SK-N-DZ (cell line): Measurements from ENCODE around the gene DUSP12. TPM values are rescaled to one million over a fixed set of nuclear protein-coding genes. Genes with fewer than 3 reads are reported as not detected.
"Not testable (repeated sequence)": the region's sequence is repeated elsewhere in the genome, so short reads cannot be mapped to it uniquely, and the experiment has no call there.

Experiments
- DNase-seq: peaks from one replicate; pipeline ENCODE4 v3.0.0-alpha.2; 2015; ENCODE audit warnings: low spot score
- polyA plus RNA-seq, 2 experiments: library from polyadenylated mRNA; depleted of rRNA; stranded (reverse); fragments of >200 nt; gene quantifications; 2 replicates each; pipeline ENCODE4 v1.2.3, GENCODE V29; 2014

Gene DUSP12
- 157 and 158 TPM in 2 replicates for polyA plus RNA-seq (2014; cell fraction: cytosol; rRNA removed)
- polyA plus RNA-seq (2014; cell fraction: nucleus; rRNA removed), result 99.8 and 159 TPM in 2 replicates

DNA sequence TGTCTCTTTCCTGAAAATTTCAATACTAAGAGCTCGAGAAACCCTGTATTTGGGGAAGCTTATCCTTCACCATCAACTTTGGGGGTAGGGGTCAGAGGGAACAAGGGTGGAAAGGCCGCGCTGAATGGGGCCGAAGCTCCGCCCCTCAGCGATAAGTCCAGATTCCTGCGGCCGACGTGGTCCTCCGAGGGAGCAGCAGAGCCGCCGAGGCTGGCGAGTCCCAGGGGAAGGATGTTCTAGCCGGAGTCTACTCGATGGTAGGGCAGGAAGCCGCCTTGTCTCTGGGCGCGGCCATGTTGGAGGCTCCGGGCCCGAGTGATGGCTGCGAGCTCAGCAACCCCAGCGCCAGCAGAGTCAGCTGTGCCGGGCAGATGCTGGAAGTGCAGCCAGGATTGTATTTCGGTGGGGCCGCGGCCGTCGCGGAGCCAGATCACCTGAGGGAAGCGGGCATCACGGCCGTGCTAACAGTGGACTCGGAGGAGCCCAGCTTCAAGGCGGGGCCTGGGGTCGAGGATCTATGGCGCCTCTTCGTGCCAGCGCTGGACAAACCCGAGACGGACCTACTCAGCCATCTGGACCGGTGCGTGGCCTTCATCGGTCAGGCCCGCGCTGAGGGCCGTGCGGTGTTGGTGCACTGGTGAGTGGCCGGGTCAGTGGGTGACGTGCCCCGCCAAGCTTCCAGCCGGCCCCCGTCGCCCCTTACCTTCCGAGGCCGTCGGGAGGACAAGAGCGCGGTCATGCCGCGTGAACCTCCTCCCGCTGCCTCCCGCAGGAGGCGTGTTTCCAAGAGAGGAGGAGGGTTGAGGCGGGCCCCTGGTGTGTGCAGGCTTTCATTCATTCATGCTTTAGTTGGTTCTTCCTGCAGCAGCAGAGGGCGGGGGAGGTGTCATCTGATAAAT is at the start of gene DUSP12:
TSS of gene DUSP12 (plus strand) at position 278 of the 899 bp plus-strand sequence. CDS start at position 294, 16 bp downstream.
- DNase-seq, result peak; percentile 98

DNA sequence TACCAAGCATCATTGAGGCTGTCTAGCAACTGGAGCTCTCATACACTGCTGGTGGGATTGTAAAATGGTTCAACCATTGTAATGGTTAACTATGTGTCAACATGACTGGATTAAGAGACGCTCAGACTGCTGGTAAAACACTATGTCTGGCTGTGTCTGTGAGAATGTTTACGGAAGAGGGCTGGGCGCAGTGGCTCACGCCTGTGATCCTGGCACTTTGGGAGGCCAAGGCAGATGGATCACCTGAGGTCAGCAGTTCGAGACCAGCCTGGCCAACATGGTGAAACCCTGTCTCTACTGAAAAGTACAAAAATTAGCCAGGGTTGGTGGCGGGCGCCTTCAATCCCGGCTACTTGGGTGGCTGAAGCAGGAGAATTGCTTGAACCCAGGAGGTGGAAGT is 47.3 kb upstream of the DUSP12 start:
- no peak for DNase-seq

DNA sequence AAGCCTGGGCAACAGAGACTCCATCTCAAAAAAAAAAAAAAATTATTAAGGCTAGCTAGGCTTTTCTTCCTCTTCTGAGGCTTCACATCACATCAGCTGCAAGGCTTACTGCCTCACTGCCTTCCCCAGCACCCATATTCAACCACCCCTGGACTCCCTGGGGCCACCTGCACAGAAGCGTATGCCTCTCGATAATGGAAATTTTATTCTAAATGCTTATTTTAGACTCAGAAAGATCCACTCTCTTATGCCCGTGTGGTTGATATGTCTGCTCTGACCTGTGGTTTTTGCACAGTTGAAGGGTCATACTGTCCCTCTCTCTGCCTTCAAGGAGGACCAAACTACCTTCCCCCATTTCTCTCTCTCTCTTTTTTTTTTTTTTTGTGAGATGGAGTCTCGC is 44.0 kb upstream of the DUSP12 start:
- no peak for DNase-seq

DNA sequence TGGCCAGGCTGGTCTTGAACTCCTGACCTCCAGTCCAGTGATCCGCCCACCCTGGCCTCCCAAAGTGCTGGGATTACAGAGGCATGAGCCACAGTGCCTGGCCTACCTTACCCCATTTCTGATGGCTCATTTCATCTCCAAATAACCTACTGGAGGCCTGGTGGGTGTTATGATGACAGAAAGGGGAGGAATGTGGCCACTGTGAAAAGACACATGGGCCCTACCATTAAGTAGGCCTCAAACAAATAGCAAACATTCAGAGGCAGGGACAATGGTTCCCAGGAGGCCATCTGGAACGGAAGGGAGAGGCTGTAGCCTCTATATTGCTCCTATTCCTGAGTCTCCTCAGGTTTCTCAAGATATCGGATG is 43.5 kb upstream of the DUSP12 start:
- DNase-seq, result no peak

- DNase-seq, result no peak
These were observed 42.9 kb upstream of the DUSP12 start, which contains the start of gene FCRLA for GRCh38 chr1:161706482-161707347. TSS of gene FCRLA (plus strand) at chr1:161707229. CDS start at chr1:161707265, 36 bp downstream.

DNA sequence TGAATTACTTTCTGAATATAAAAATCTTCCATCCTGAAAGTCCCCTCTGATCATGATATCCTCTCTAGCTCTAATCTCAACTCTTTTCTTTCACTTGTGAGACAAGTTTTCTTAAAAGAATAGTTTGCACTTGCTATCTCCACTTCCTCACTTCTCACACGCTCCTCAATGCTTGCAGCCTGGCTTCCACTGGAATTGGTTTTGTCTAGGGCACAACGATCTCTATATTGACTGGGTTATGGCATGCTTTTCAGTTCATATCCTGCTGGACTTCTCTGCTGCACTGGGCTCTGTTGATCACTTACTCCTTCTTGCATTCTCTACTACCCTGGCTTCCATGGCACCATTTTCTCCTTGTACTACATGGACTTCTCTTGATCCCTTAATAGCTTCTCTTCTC is 42.1 kb upstream of the DUSP12 start:
- no peak for DNase-seq

- DNase-seq, result no peak
These were observed 40.2 kb upstream of the DUSP12 start for GRCh38 chr1:161709373-161709772.

GRCh38 chr1:161710560-161710959 is 39.0 kb upstream of the DUSP12 start:
- DNase-seq, result no peak

- DNase-seq, result no peak
These were observed 30.8 kb upstream of the DUSP12 start for GRCh38 chr1:161718559-161719324.

DNA sequence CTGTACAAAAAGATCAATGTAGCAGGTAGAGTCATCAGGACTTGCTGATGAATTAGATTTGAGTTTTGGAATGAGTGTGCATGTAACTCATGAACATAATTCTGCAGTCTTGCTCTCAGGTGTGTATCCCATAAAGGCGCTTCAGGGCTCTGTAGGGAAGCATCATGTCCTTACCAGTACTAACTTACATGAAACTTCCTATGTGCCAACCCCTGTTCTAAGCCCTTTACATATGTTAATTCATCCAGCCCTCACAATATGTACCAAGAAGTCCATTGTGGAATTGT is 30.3 kb upstream of the DUSP12 start:
- no peak for DNase-seq

DNA sequence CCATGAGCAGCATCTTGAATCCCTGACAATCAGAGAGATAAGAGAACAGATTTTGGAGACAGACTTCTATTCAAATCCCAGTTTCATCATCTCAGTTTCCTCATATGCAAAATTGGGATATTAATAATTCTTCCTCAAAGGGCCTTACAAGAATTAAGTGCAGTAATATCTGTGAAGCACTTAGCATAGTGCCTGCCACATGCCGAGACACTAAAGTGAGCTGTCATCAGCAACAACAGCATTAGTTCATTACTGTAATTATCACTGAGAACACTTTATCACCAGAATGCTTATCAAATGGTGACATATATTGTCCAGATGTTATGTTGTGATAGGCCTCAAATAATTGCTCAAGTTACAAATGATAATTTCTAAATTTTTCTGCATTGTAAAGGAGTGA is 29.2 kb upstream of the DUSP12 start:
- DNase-seq, result no peak

- no peak for DNase-seq
These were observed 28.4 kb upstream of the DUSP12 start, which contains the start of gene FCRLB for GRCh38 chr1:161720956-161721737. TSS of gene FCRLB (plus strand) at chr1:161721544. CDS start at chr1:161722673, 1,129 bp downstream.

- DNase-seq, result no peak
These were observed 27.7 kb upstream of the DUSP12 start for GRCh38 chr1:161721738-161722343.

DNA sequence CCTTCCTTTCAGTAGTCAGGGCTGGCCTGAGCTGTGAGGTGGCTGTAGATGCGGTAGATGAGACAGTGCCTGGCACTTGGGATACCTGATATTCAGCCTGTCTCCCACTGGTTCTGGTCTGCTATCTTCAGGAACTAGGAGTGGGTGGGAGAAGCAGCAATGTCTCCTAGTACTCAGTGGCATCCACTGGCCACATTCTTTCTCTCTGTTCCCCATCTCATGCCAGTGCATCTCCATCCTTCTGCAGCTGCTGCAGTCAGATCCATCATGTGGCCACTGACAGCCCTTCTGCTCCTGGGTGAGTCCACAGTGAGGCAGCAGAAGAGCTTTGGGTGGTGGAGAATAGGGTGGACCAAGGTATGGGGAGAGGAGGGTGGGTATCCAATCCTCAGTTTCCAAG is 27.2 kb upstream of the DUSP12 start:
- DNase-seq, result no peak

- DNase-seq, result no peak
These were observed 26.0 kb upstream of the DUSP12 start for GRCh38 chr1:161723459-161724141.

DNA sequence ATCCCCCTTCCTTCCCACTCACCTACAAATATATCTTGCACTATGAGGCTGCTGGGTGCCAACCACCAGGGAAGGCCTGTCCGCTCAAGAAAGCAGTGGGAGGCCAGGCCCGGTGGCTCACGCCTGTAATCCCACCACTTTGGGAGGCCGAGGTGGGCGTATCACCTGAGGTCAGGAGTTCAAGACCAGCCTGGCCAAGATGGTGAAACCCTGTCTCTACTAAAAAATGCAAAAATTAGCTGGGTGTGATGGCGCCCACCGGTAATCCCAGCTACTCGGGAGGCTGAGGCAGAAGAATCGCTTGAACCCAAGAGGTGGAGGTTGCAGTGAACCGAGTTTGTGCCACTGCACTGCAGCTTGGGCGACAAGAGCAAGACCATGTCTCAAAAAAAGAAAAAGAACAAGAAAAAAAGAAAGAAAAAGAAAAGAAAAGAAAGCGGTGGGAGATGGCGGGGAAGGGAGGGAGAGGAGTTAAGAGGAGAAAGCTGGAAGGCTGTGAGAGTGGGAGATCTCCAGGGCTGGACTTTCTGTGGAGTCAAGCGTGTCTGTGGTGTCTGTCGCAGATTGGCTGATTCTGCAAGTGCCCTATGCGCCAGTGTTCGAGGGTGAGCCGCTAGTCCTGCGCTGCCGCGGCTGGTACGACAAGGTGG is 24.2 kb upstream of the DUSP12 start:
- not testable (repeated sequence) for DNase-seq

GRCh38 chr1:161725908-161726472 is 23.6 kb upstream of the DUSP12 start:
- peak; percentile 51 for DNase-seq

GRCh38 chr1:161726473-161727255 is 22.9 kb upstream of the DUSP12 start:
- DNase-seq, result peak; percentile 79
